ENCODE results near the gene TLR6. TPM values are rescaled to one million over a fixed set of nuclear protein-coding genes. Genes with fewer than 3 reads are reported as not detected.

Gene TLR6
- polyA plus RNA-seq, 2 donors, result 0.20 to 0.21 TPM

- WGBS, 2 donors, result 86 to 88% methylated on average over 8 of the region's 8 CpGs
- Histone ChIP-seq H3K27me3 (ENCODE audit: control insufficient read depth in 1 of 2, insufficient read depth in 2 of 2, low read length in 2 of 2) (no peaks in the 10 kb centered on the region), H3K9me3 (ENCODE audit: control insufficient read depth in 2 of 2, insufficient read depth in 1 of 2, low read depth in 1 of 2, low read length in 1 of 2) (no peaks in the 10 kb centered on the region), H3K4me3 (ENCODE audit: low read depth in 1 of 2, low read length in 2 of 2) (no peak overlapping the region), H3K36me3 (ENCODE audit: control insufficient read depth in 2 of 2, insufficient read depth in 2 of 2, low read length in 1 of 2) (no peaks in the 10 kb centered on the region), H3K4me1 (ENCODE audit: control insufficient read depth in 2 of 2, insufficient read depth in 2 of 2, low read length in 1 of 2) (peaks cover 0 to 2% of the 10 kb centered on the region in 2 donors), H3K27ac (ENCODE audit: low read depth in 2 of 2, low read length in 1 of 2) (no peak overlapping the region)
Observed at GRCh38 chr4:38774181-38774955, 82.2 kb downstream of the TLR6 start.

Other genes with a start within 250 kb of the TLR6 start
- 10 to 100 TPM; 20.6 to 36.2 TPM for gene KLF3, start 192.6 kb downstream of the TLR6 start, polyA plus RNA-seq
- gene TLR10, start 73.8 kb downstream of the TLR6 start, polyA plus RNA-seq, result under 1 TPM; 0.12 to 0.16 TPM
- gene TLR1, start 52.0 kb downstream of the TLR6 start, polyA plus RNA-seq, result 1 to 10 TPM; 1.2 TPM
- gene FAM114A1, start 11.0 kb upstream of the TLR6 start, polyA plus RNA-seq, result 10 to 100 TPM; 13.5 to 21.4 TPM
- gene TMEM156, start 175.6 kb upstream of the TLR6 start, polyA plus RNA-seq, result under 1 TPM; 0.25 to 0.81 TPM
- 10 to 100 TPM in 1 of 2 donors, 1 to 10 TPM in 1; 2.9 to 10.2 TPM for gene KLHL5, start 205.4 kb upstream of the TLR6 start, polyA plus RNA-seq